C4-2B (cell line): Measurements from ENCODE around the gene CYB561D2.

Source experiments
- ZFX ChIP-seq: fragments of 450-650 bp; IDR thresholded peaks from 2 replicates; pipeline ENCODE4 v1.6.1; 2017
- TF ChIP-seq, protein P1 (sequence below): fragments of 450-650 bp; conservative IDR thresholded peaks from 2 replicates; pipeline ENCODE4 v1.5.1; 2017; ENCODE audit warnings: mild to moderate bottlenecking

DNA sequence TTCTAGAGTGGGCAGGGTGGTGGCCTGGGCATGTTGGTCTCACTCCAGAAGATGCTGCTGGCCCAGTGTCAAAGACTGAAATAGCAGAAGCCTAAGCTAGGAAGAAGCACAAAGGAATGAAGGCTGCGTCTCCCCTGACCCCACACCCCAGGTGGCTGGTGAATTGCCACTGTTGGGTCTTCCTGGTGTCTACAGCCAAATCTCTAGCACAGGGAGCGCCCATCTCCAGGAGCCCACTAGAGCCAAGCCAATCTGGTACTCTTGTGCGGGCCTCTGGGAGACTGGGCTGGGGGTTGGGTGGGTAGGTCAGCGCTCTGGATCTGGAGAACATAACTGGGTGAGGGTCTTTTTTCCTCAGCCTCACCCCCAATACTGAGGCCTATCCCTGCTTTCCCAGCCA lies 23.5 kb upstream of the CYB561D2 start:
- TF ChIP-seq, protein P1, sequence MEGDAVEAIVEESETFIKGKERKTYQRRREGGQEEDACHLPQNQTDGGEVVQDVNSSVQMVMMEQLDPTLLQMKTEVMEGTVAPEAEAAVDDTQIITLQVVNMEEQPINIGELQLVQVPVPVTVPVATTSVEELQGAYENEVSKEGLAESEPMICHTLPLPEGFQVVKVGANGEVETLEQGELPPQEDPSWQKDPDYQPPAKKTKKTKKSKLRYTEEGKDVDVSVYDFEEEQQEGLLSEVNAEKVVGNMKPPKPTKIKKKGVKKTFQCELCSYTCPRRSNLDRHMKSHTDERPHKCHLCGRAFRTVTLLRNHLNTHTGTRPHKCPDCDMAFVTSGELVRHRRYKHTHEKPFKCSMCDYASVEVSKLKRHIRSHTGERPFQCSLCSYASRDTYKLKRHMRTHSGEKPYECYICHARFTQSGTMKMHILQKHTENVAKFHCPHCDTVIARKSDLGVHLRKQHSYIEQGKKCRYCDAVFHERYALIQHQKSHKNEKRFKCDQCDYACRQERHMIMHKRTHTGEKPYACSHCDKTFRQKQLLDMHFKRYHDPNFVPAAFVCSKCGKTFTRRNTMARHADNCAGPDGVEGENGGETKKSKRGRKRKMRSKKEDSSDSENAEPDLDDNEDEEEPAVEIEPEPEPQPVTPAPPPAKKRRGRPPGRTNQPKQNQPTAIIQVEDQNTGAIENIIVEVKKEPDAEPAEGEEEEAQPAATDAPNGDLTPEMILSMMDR = no peak
- no peak for TF ChIP-seq ZFX
